Neuronal stem cell (in vitro differentiated cells): ENCODE data around the gene MAP3K21.

Experiments
- DNase-seq: peaks from one replicate; pipeline ENCODE4 v3.0.0-alpha.2; 2013; ENCODE audit warnings: low spot score
- H2AFZ ChIP-seq: one replicate; pipeline ENCODE4 v1.6.1; 2013; ENCODE audit warnings: mild to moderate bottlenecking, low read length, inconsistent platforms
- H2AK5ac ChIP-seq: 2 replicates; pipeline ENCODE4 v1.6.1; 2013; ENCODE audit warnings: low read depth, mild to moderate bottlenecking, inconsistent platforms, low read length, moderate library complexity, mixed read lengths
- H2BK120ac ChIP-seq: 2 replicates; pipeline ENCODE4 v1.6.1; 2013; ENCODE audit warnings: low read depth, mild to moderate bottlenecking, inconsistent platforms, low read length, moderate library complexity, mixed read lengths
- H2BK12ac ChIP-seq: one replicate; pipeline ENCODE4 v1.6.1; 2013; ENCODE audit warnings: low read length, inconsistent platforms
- H2BK15ac ChIP-seq: 2 replicates; pipeline ENCODE4 v1.6.1; 2013; ENCODE audit warnings: mild to moderate bottlenecking, low read length, inconsistent platforms, mixed read lengths
- H2BK5ac ChIP-seq: one replicate; pipeline ENCODE4 v1.6.1; 2013; ENCODE audit warnings: inconsistent platforms, mild to moderate bottlenecking, low read length, moderate library complexity
- H3K14ac ChIP-seq: one replicate; pipeline ENCODE4 v1.6.1; 2013; ENCODE audit warnings: low read length, inconsistent platforms
- H3K18ac ChIP-seq: 2 replicates; pipeline ENCODE4 v1.6.1; 2013; ENCODE audit warnings: low read length, inconsistent platforms
- H3K23ac ChIP-seq: 2 replicates; pipeline ENCODE4 v1.6.1; 2013; ENCODE audit warnings: low read depth, mild to moderate bottlenecking, mixed read lengths, low read length, inconsistent platforms; ENCODE audit not compliant: poor library complexity
- H3K27ac ChIP-seq: replicated peaks from 3 replicates; pipeline ENCODE4 v1.5.1; 2013; ENCODE audit warnings: low read length, inconsistent platforms
- H3K27me3 ChIP-seq, 3 experiments: 2 replicates each; pipeline ENCODE4 v1.6.1; 2013; ENCODE audit warnings: low read length in 3 of 3, mild to moderate bottlenecking in 2 of 3, inconsistent platforms in 1 of 3, low read depth in 1 of 3, mixed read lengths in 1 of 3, moderate library complexity in 1 of 3; ENCODE audit not compliant: control insufficient read depth in 3 of 3, insufficient read depth in 3 of 3
- H3K36me3 ChIP-seq, 2 donors: replicated peaks in 1 of 2; 2 replicates each; pipeline ENCODE4 v1.6.1; 2013; ENCODE audit warnings: low read length in 2 of 2; ENCODE audit not compliant: control insufficient read depth in 2 of 2, insufficient read depth in 2 of 2
- H3K4ac ChIP-seq: 2 replicates; pipeline ENCODE4 v1.6.1; 2013; ENCODE audit warnings: inconsistent platforms, mild to moderate bottlenecking, low read length, moderate library complexity
- H3K4me1 ChIP-seq, 2 donors: 1 replicate in 1 of 2; 2 replicates in 1 of 2; pipeline ENCODE4 v1.6.1; 2013; ENCODE audit warnings: low read length in 2 of 2, low read depth in 1 of 2; ENCODE audit not compliant: control insufficient read depth in 2 of 2, insufficient read depth in 1 of 2
- H3K4me2 ChIP-seq: one replicate; pipeline ENCODE4 v1.6.1; 2013; ENCODE audit warnings: mild to moderate bottlenecking, low read length, inconsistent platforms; ENCODE audit not compliant: insufficient read depth, poor library complexity, severe bottlenecking
- H3K4me3 ChIP-seq, 2 donors: 2 replicates each; pipeline ENCODE4 v1.5.1; 2013; ENCODE audit warnings: low read length in 2 of 2, mild to moderate bottlenecking in 2 of 2, inconsistent platforms in 1 of 2, moderate library complexity in 1 of 2
- H3K79me1 ChIP-seq: one replicate; pipeline ENCODE4 v1.6.1; 2013; ENCODE audit warnings: low read depth, mild to moderate bottlenecking, inconsistent platforms, low read length, moderate library complexity
- H3K9ac ChIP-seq: one replicate; pipeline ENCODE4 v1.6.1; 2013; ENCODE audit warnings: mild to moderate bottlenecking, low read depth, low read length, inconsistent platforms; ENCODE audit not compliant: poor library complexity
- H3K9me3 ChIP-seq, 2 donors: replicated peaks in 1 of 2; 2 replicates each; pipeline versions ENCODE3 to v1.6.1; 2013; ENCODE audit warnings: low read length in 2 of 2, mild to moderate bottlenecking in 2 of 2, inconsistent platforms in 1 of 2, low read depth in 1 of 2, mixed read lengths in 1 of 2, moderate library complexity in 1 of 2; ENCODE audit not compliant: control insufficient read depth in 2 of 2, insufficient read depth in 1 of 2
- H4K8ac ChIP-seq: one replicate; pipeline ENCODE4 v1.6.1; 2013; ENCODE audit warnings: low read depth, mild to moderate bottlenecking, inconsistent platforms, low read length, moderate library complexity
- H4K91ac ChIP-seq: one replicate; pipeline ENCODE4 v1.6.1; 2013; ENCODE audit warnings: low read length, low read depth, mild to moderate bottlenecking, inconsistent platforms; ENCODE audit not compliant: poor library complexity
- WGBS, 2 donors: extraction: QIAGEN DNeasy Blood & Tissue Kit; methylation state at CpG; one replicate each; pipeline ENCODE4 v1.1.7; 2013; ENCODE audit warnings: missing lambda C conversion rate in 2 of 2, mixed read lengths in 1 of 2; ENCODE audit not compliant: insufficient read length in 2 of 2, insufficient replicate concordance in 1 of 2; ENCODE audit errors: extremely low coverage in 2 of 2; 5-methylcytosine and 5-hydroxymethylcytosine counted together

Gene MAP3K21

DNA sequence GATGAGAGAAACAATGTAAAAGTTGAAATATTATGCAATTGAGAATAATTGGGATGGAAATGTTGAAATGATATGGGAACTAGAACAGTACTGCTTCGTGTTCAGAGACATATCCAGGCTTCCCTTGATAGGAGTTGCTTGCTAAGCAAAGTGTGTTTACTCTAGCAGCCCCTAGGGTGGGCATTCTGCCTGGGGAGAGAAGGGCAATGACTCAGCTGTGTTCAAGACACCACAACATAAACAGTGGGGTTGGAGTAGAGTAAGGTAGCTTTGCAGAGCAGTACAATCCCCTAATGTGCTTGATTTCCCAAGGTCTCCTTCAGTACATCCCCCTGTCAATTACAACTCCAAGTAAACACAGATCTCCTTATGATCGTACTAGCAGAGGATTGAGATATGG, 27.2 kb upstream of the MAP3K21 start:
- Histone ChIP-seq H4K91ac (no peak overlapping the region), H3K79me1 (no peaks in the 10 kb centered on the region), H3K9me3 (peaks cover 0 to 2% of the 10 kb centered on the region in 2 donors), H3K27ac (no peak overlapping the region), H2BK120ac (no peak overlapping the region), H2AK5ac (no peak overlapping the region), H2BK5ac (no peak overlapping the region), H3K14ac (no peak overlapping the region), H3K4me1 (peaks cover 0 to 1% of the 10 kb centered on the region in 2 donors), H3K36me3 (no peaks in the 10 kb centered on the region), H3K4me3 (no peak overlapping the region), H3K4me2 (no peak overlapping the region), H3K9ac (no peak overlapping the region), H2AFZ (no peak overlapping the region), H3K27me3 (no peaks in the 10 kb centered on the region), H2BK15ac (no peak overlapping the region), H3K4ac (no peak overlapping the region), H2BK12ac (no peak overlapping the region), H3K23ac (no peak overlapping the region), H3K18ac (no peak overlapping the region), H4K8ac (no peak overlapping the region)
- WGBS, 2 donors, result no CpG with 5 or more reads among the region's 2 CpGs
- no peak for DNase-seq

GRCh38 chr1:233304489-233305102, 22.9 kb upstream of the MAP3K21 start:
- no peak overlapping the region for H3K18ac ChIP-seq
- no peak overlapping the region for H3K23ac ChIP-seq
- H2BK5ac ChIP-seq, result no peak overlapping the region
- no CpG with 5 or more reads among the region's 1 CpG for WGBS, 2 donors
- H3K14ac ChIP-seq, result no peak overlapping the region
- no peak overlapping the region for H3K27ac ChIP-seq
- H3K9ac ChIP-seq, result no peak overlapping the region
- no peak for DNase-seq
- no peak overlapping the region for H3K4me3 ChIP-seq
- H3K36me3 ChIP-seq, result no peaks in the 10 kb centered on the region
- no peak overlapping the region for H2AK5ac ChIP-seq
- H3K4me2 ChIP-seq, result no peak overlapping the region
- no peak overlapping the region for H4K91ac ChIP-seq
- no peaks in the 10 kb centered on the region for H3K79me1 ChIP-seq
- no peak overlapping the region for H4K8ac ChIP-seq
- no peaks in the 10 kb centered on the region for H3K27me3 ChIP-seq
- no peak overlapping the region for H3K4ac ChIP-seq
- no peaks in the 10 kb centered on the region for H3K9me3 ChIP-seq
- no peak overlapping the region for H2BK120ac ChIP-seq
- no peak overlapping the region for H2BK12ac ChIP-seq
- no peak overlapping the region for H2AFZ ChIP-seq
- H2BK15ac ChIP-seq, result no peak overlapping the region
- H3K4me1 ChIP-seq, result no peaks in the 10 kb centered on the region

DNA sequence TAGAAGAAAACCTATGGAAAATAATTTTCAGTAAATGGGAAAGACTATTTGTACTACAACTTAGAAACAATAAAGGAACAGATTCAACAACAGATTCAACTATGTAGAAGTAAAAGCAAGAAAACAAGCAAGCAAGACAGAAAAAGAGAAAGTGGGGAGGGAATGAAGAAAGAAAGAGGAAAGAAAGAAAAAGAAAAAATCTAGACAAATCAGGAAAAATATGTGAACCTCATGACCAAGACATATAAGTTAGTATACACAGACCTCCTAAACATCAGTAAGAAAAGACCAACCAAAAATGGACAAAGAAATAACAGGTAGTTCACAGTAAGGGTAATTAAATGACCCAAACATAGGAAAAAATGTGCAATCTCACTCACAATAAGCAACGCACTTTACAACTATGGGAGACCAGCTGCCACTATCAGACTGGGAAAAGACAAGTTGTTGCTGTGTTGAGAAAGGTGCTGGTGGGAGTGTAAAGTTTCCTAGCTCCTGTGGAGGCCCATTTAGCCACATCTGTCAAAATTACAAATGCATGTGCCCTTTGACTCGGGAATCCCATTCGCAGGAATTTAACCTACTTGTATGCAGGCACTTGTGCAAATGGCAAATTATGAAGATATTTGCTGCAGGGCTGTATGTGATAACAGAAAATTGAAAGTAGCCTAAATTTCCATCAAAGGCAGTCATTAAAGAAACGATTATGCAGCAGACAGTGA, 13.9 kb upstream of the MAP3K21 start:
- no peak overlapping the region for H2BK120ac ChIP-seq
- no peak for DNase-seq
- H4K91ac ChIP-seq, result no peak overlapping the region
- no peak overlapping the region for H2AK5ac ChIP-seq
- no peaks in the 10 kb centered on the region for H3K4me1 ChIP-seq
- H3K4me3 ChIP-seq, result no peak overlapping the region
- no peak overlapping the region for H4K8ac ChIP-seq
- H3K14ac ChIP-seq, result no peak overlapping the region
- H2AFZ ChIP-seq, result no peak overlapping the region
- H3K23ac ChIP-seq, result no peak overlapping the region
- H3K4ac ChIP-seq, result no peak overlapping the region
- H3K27ac ChIP-seq, result no peak overlapping the region
- no peak overlapping the region for H3K9ac ChIP-seq
- no peak overlapping the region for H2BK15ac ChIP-seq
- H2BK5ac ChIP-seq, result no peak overlapping the region
- no peaks in the 10 kb centered on the region for H3K36me3 ChIP-seq
- no CpG with 5 or more reads among the region's 4 CpGs for WGBS, 2 donors
- no peak overlapping the region for H3K18ac ChIP-seq
- H3K79me1 ChIP-seq, result no peaks in the 10 kb centered on the region
- no peak overlapping the region for H3K4me2 ChIP-seq
- H2BK12ac ChIP-seq, result no peak overlapping the region
- H3K27me3 ChIP-seq, result peaks cover 0 to 23% (median 0%) of the 10 kb centered on the region in 3 experiments
- no peaks in the 10 kb centered on the region for H3K9me3 ChIP-seq

GRCh38 chr1:233315718-233316301, 11.7 kb upstream of the MAP3K21 start:
- no peak overlapping the region for H3K18ac ChIP-seq
- H3K23ac ChIP-seq, result no peak overlapping the region
- no peak overlapping the region for H3K4me3 ChIP-seq
- no peak overlapping the region for H2BK120ac ChIP-seq
- no peak overlapping the region for H2BK12ac ChIP-seq
- H3K9ac ChIP-seq, result no peak overlapping the region
- no peaks in the 10 kb centered on the region for H3K4me1 ChIP-seq
- no peaks in the 10 kb centered on the region for H3K36me3 ChIP-seq
- WGBS, 2 donors, result no CpG with 5 or more reads among the region's 1 CpG
- H3K4me2 ChIP-seq, result no peak overlapping the region
- H2BK15ac ChIP-seq, result no peak overlapping the region
- H3K4ac ChIP-seq, result no peak overlapping the region
- H3K9me3 ChIP-seq, result no peaks in the 10 kb centered on the region
- peaks cover 0 to 30% (median 0%) of the 10 kb centered on the region in 3 experiments for H3K27me3 ChIP-seq
- no peak for DNase-seq
- H2BK5ac ChIP-seq, result no peak overlapping the region
- no peak overlapping the region for H4K91ac ChIP-seq
- no peak overlapping the region for H2AFZ ChIP-seq
- H3K79me1 ChIP-seq, result no peaks in the 10 kb centered on the region
- no peak overlapping the region for H4K8ac ChIP-seq
- no peak overlapping the region for H3K27ac ChIP-seq
- no peak overlapping the region for H3K14ac ChIP-seq
- H2AK5ac ChIP-seq, result no peak overlapping the region
